IMR-90 (cell line): ENCODE data around the gene ITPR3. TPM values are rescaled to one million over a fixed set of nuclear protein-coding genes. Genes with fewer than 3 reads are reported as not detected.

Source experiments
- ATAC-seq: fragments of 200-7000 bp; cut with Tn5 transposase; 2 replicates; pipeline ENCODE4 v1.9.1; 2020; ENCODE audit warnings: low read depth, mild to moderate bottlenecking, moderate library complexity
- BruUV-seq: library from RNA; stranded (reverse); fragments of 400-500 nt; replicated peaks from 2 replicates; lab custom pipeline; 2021; lab: Mats Ljungman, UMichigan
- CTCF ChIA-PET: fragments of 300-600 bp; formaldehyde crosslinking; extraction: SDS; loops from one replicate; lab custom pipeline; 2021; ENCODE audit warnings: antibody characterized with exemption; lab: Yijun Ruan, JAX
- POLR2A ChIA-PET: fragments of 300-600 bp; sonication (Branson Sonifier 250); formaldehyde crosslinking; loops from one replicate; lab custom pipeline; 2022; ENCODE audit warnings: antibody characterized with exemption; ENCODE audit not compliant: unreplicated experiment; lab: Charles Lee
- DNase-seq: peaks from one replicate; pipeline ENCODE4 v3.0.0; 2013
- H2AFZ ChIP-seq: replicated peaks from 2 replicates; pipeline ENCODE3; 2013; ENCODE audit warnings: low read length, mild to moderate bottlenecking; ENCODE audit not compliant: poor library complexity
- H2AK5ac ChIP-seq: 2 replicates; pipeline ENCODE4 v1.6.1; 2013; ENCODE audit warnings: low read depth, low read length, inconsistent platforms
- H2AK9ac ChIP-seq: replicated peaks from 2 replicates; pipeline ENCODE3; 2013; ENCODE audit warnings: mild to moderate bottlenecking, low read depth, low read length, moderate library complexity; ENCODE audit not compliant: poor library complexity
- H2BK120ac ChIP-seq: 2 replicates; pipeline ENCODE4 v1.6.1; 2013; ENCODE audit warnings: low read depth, low read length, inconsistent platforms
- H2BK15ac ChIP-seq: 3 replicates; pipeline ENCODE4 v1.6.1; 2013; ENCODE audit warnings: low read depth, low read length, inconsistent platforms
- H2BK20ac ChIP-seq: 2 replicates; pipeline ENCODE4 v1.6.1; 2013; ENCODE audit warnings: low read depth, mild to moderate bottlenecking, inconsistent platforms, low read length, moderate library complexity
- H2BK5ac ChIP-seq: 2 replicates; pipeline ENCODE4 v1.6.1; 2013; ENCODE audit warnings: mild to moderate bottlenecking, low read depth, low read length, inconsistent platforms; ENCODE audit not compliant: poor library complexity, severe bottlenecking
- H3K14ac ChIP-seq: replicated peaks from 2 replicates; pipeline ENCODE4 v1.6.1; 2013; ENCODE audit warnings: low read depth, low read length, inconsistent platforms
- H3K18ac ChIP-seq: 2 replicates; pipeline ENCODE4 v1.6.1; 2013; ENCODE audit warnings: low read depth, low read length, control low read depth
- H3K23ac ChIP-seq: 2 replicates; pipeline ENCODE4 v1.6.1; 2013; ENCODE audit warnings: low read depth, low read length, inconsistent platforms
- H3K27ac ChIP-seq: 2 replicates; pipeline ENCODE4 v1.5.1; 2013; ENCODE audit warnings: mild to moderate bottlenecking, control low read depth, low read length; ENCODE audit not compliant: insufficient read depth
- H3K27me3 ChIP-seq: 2 replicates; pipeline ENCODE4 v1.6.1; 2013; ENCODE audit warnings: low read length; ENCODE audit not compliant: control insufficient read depth, insufficient read depth
- H3K36me3 ChIP-seq: 2 replicates; pipeline ENCODE4 v1.6.1; 2013; ENCODE audit warnings: low read length, mixed read lengths; ENCODE audit not compliant: control insufficient read depth, insufficient read depth
- H3K4ac ChIP-seq: 2 replicates; pipeline ENCODE4 v1.6.1; 2013; ENCODE audit warnings: low read depth, low read length, inconsistent platforms
- H3K4me1 ChIP-seq: 2 replicates; pipeline ENCODE4 v1.6.1; 2013; ENCODE audit warnings: low read length, mixed read lengths; ENCODE audit not compliant: control insufficient read depth, insufficient read depth
- H3K4me2 ChIP-seq: 2 replicates; pipeline ENCODE4 v1.6.1; 2013; ENCODE audit warnings: low read depth, mild to moderate bottlenecking, control low read depth, low read length, moderate library complexity
- H3K4me3 ChIP-seq: 2 replicates; pipeline ENCODE4 v1.5.1; 2013; ENCODE audit warnings: low read depth, mild to moderate bottlenecking, control low read depth, low read length, moderate library complexity; ENCODE audit not compliant: insufficient read depth
- H3K56ac ChIP-seq: 2 replicates; pipeline ENCODE4 v1.6.1; 2013; ENCODE audit warnings: low read length, inconsistent platforms; ENCODE audit not compliant: insufficient read depth; ENCODE audit errors: extremely low read depth
- H3K79me1 ChIP-seq, 2 experiments: 2 replicates each; pipeline ENCODE4 v1.6.1; 2013; ENCODE audit warnings: low read length in 2 of 2, inconsistent platforms in 1 of 2, low read depth in 1 of 2
- H3K9ac ChIP-seq: 2 replicates; pipeline ENCODE4 v1.6.1; 2013; ENCODE audit warnings: low read depth, low read length, control low read depth
- H3K9me1 ChIP-seq: 2 replicates; pipeline ENCODE4 v1.6.1; 2013; ENCODE audit warnings: low read length, inconsistent platforms; ENCODE audit not compliant: insufficient read depth
- H3K9me3 ChIP-seq: 2 replicates; pipeline ENCODE4 v1.6.1; 2013; ENCODE audit warnings: low read length; ENCODE audit not compliant: control insufficient read depth, insufficient read depth
- H4K20me1 ChIP-seq: 2 replicates; pipeline ENCODE4 v1.6.1; 2013; ENCODE audit warnings: low read length, inconsistent platforms; ENCODE audit not compliant: insufficient read depth
- H4K5ac ChIP-seq: 2 replicates; pipeline ENCODE4 v1.6.1; 2013; ENCODE audit warnings: mild to moderate bottlenecking, low read depth, low read length, control low read depth
- H4K8ac ChIP-seq, 2 experiments: 2 replicates each; pipeline ENCODE4 v1.6.1; 2013; ENCODE audit warnings: low read depth in 2 of 2, low read length in 2 of 2, control low read depth in 1 of 2, inconsistent platforms in 1 of 2
- H4K91ac ChIP-seq: 2 replicates; pipeline ENCODE4 v1.6.1; 2013; ENCODE audit warnings: low read depth, low read length, inconsistent platforms; ENCODE audit not compliant: insufficient read depth
- BHLHE40 ChIP-seq: fragments of 150-350 bp; IDR thresholded peaks from 2 replicates; pipeline ENCODE4 v1.6.1; 2016; ENCODE audit warnings: mild to moderate bottlenecking, low read depth, low read length
- CEBPB ChIP-seq: IDR thresholded peaks from 2 replicates; pipeline ENCODE4 v1.6.1; 2012; ENCODE audit warnings: low read depth, low read length, improper control_type of control experiment
- CHD1 ChIP-seq: IDR thresholded peaks from 2 replicates; pipeline ENCODE4 v1.6.1; 2012; ENCODE audit warnings: low read depth, low read length, improper control_type of control experiment
- CTCF ChIP-seq: conservative IDR thresholded peaks from 2 replicates; pipeline ENCODE4 v1.5.1; 2012; ENCODE audit warnings: mild to moderate bottlenecking, low read depth, low read length, improper control_type of control experiment
- ELK1 ChIP-seq: fragments of 150-350 bp; IDR thresholded peaks from 2 replicates; pipeline ENCODE4 v1.6.1; 2016; ENCODE audit warnings: low read depth, mild to moderate bottlenecking, low read length, moderate library complexity, borderline replicate concordance
- FOS ChIP-seq: fragments of 150-350 bp; IDR thresholded peaks from 2 replicates; pipeline ENCODE4 v1.6.1; 2016; ENCODE audit warnings: low read depth, low read length
- MAFK ChIP-seq: IDR thresholded peaks from 2 replicates; pipeline ENCODE4 v1.6.1; 2012; ENCODE audit warnings: low read depth, low read length, improper control_type of control experiment
- MAZ ChIP-seq: IDR thresholded peaks from 2 replicates; pipeline ENCODE4 v1.6.1; 2012; ENCODE audit warnings: low read depth, mild to moderate bottlenecking, low read length, improper control_type of control experiment, moderate library complexity, borderline replicate concordance
- NFE2L2 ChIP-seq: fragments of 150-350 bp; IDR thresholded peaks from 2 replicates; pipeline ENCODE4 v1.6.1; 2016; ENCODE audit warnings: low read depth, mild to moderate bottlenecking, low read length
- RAD21 ChIP-seq: IDR thresholded peaks from 2 replicates; pipeline ENCODE4 v1.6.1; 2012; ENCODE audit warnings: low read length, improper control_type of control experiment
- WGBS, 2 experiments: methylation state at CpG; one replicate each; pipeline versions ENCODE4 v1.1.5 to v1.1.7; 2013; ENCODE audit warnings: missing lambda C conversion rate in 2 of 2; ENCODE audit not compliant: insufficient read length in 1 of 2; ENCODE audit errors: extremely low coverage in 2 of 2; 5-methylcytosine and 5-hydroxymethylcytosine counted together
- dilution Hi-C: fragments of 300-500 bp; cut with HindIII; formaldehyde crosslinking; loops from one replicate; pipeline ENCODE4 v1.14.3; 2018; ENCODE audit warnings: low sequenced_read_pairs; ENCODE audit not compliant: unreplicated experiment
- in situ Hi-C: fragments of 300-500 bp; cut with MboI; formaldehyde crosslinking; loops from 3 replicates; pipeline ENCODE4 v1.14.3; 2019; ENCODE audit warnings: low sequenced_read_pairs, inconsistent platforms, mixed read lengths
- intact Hi-C: fragments of 100-400 bp; cut with micrococcal nuclease; formaldehyde crosslinking; loops from 2 replicates; pipeline ENCODE4 v1.10.0; 2022
- polyA plus RNA-seq, 3 experiments: library from polyadenylated mRNA; depleted of rRNA; stranded (reverse); fragments of >200 nt; gene quantifications; 2 replicates each; pipeline ENCODE4 v1.2.3, GENCODE V29; 2012; ENCODE audit warnings: low replicate concordance in 1 of 3
- total RNA-seq: library from RNA; depleted of rRNA; stranded (reverse); fragments of >200 nt; gene quantifications from 2 replicates; pipeline ENCODE4 v1.2.3, GENCODE V29; 2012
- TF ChIP-seq, protein P1 (sequence below): fragments of 150-350 bp; IDR thresholded peaks from 2 replicates; pipeline ENCODE4 v1.6.1; 2017; ENCODE audit warnings: mild to moderate bottlenecking, antibody characterized with exemption, low read length, low read depth

Gene ITPR3
- total and polyA plus RNA-seq, 2 of the 4 experiments (the other 2 are of a cell fraction), result 1.6 to 3.7 TPM

DNA sequence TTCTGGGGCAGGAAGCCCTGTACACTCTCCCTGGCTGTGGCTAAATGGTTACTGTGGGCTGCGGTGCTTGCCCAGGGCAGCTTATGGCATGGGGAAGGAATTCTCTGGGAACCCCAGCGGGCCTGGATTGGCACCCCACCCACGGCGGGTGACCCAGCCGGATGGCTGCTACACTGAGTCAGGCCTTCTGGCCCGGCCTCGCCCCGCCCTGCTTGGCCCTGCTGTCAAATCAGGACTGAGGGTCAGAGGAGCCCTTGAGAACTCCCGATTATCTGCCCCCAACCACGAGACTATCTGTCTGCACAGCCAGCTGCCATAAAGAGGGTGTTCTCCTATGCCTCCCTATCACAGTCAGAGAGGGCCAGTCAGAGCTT is 7.3 kb upstream of the ITPR3 start:
- no TSS peak for BruUV-seq

More for the DNA sequence above, 7.3 kb upstream of the ITPR3 start:
- no peak for TF ChIP-seq BHLHE40
- TF ChIP-seq FOS, result no peak
- no peak for TF ChIP-seq CTCF
- TF ChIP-seq CEBPB, result no peak
- no peak for TF ChIP-seq NFE2L2
- no peak for TF ChIP-seq ELK1
- TF ChIP-seq RAD21, result no peak
- TF ChIP-seq MAZ, result no peak
- no peak for TF ChIP-seq MAFK
- TF ChIP-seq CHD1, result no peak
- TF ChIP-seq, protein P1, sequence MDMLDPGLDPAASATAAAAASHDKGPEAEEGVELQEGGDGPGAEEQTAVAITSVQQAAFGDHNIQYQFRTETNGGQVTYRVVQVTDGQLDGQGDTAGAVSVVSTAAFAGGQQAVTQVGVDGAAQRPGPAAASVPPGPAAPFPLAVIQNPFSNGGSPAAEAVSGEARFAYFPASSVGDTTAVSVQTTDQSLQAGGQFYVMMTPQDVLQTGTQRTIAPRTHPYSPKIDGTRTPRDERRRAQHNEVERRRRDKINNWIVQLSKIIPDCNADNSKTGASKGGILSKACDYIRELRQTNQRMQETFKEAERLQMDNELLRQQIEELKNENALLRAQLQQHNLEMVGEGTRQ, result no peak
- H3K27ac ChIP-seq, result no peak overlapping the region
- peaks cover 14% of the 10 kb centered on the region for H3K4me1 ChIP-seq
- no peak overlapping the region for H4K5ac ChIP-seq
- peak overlapping the region; percentile 53; the same call in 1 of the 2 replicates for H2AK5ac ChIP-seq
- H2BK20ac ChIP-seq, result peak overlapping the region; percentile 50; the same call in 1 of the 2 replicates
- H3K9ac ChIP-seq, result no peak overlapping the region
- H2BK120ac ChIP-seq, result peak overlapping the region; percentile 11
- no peaks in the 10 kb centered on the region for H3K36me3 ChIP-seq
- in situ Hi-C loops, result no loop called here
- H3K9me3 ChIP-seq, result no peaks in the 10 kb centered on the region
- H4K8ac ChIP-seq, result peak overlapping the region in 1 of 2 experiments; percentile 85; a peak in 2 of 4 replicates
- DNase-seq, result peak; percentile 26
- H2BK15ac ChIP-seq, result no peak overlapping the region
- no peak overlapping the region for H3K4me2 ChIP-seq
- H3K14ac ChIP-seq, result peak overlapping the region; percentile 10; the same call in 1 of the 2 replicates
- H3K56ac ChIP-seq, result no peak overlapping the region
- no peak overlapping the region for H3K4me3 ChIP-seq
- peaks cover 16% of the 10 kb centered on the region; the same call in 1 of the 2 replicates for H3K9me1 ChIP-seq
- H3K4ac ChIP-seq, result peak overlapping the region; percentile 8
- no peaks in the 10 kb centered on the region for H3K79me1 ChIP-seq
- H4K91ac ChIP-seq, result no peak overlapping the region; the same call in 1 of the 2 replicates
- no peaks in the 10 kb centered on the region for H3K27me3 ChIP-seq
- H3K18ac ChIP-seq, result no peak overlapping the region
- ChIA-PET POLR2A (no interaction called here), CTCF (no interaction called here)
- intact Hi-C loops, result no loop called here
- WGBS, 2 experiments, result 70% methylated on average over 2 of the region's 10 CpGs; no CpG with 5 or more reads in 1 of the 2 experiments
- H3K23ac ChIP-seq, result peak overlapping the region; percentile 7
- peak; percentile 64 for ATAC-seq
- no peaks in the 10 kb centered on the region for H4K20me1 ChIP-seq
- H2BK5ac ChIP-seq, result peak overlapping the region; percentile 48
- peak overlapping the region; percentile 82 for H2AFZ ChIP-seq
- dilution Hi-C loops, result no loop called here
- peak overlapping the region; percentile 91 for H2AK9ac ChIP-seq
